PFSK-1 (cell line): ENCODE measurements around the gene DNAH10.

ENCODE experiments used
- FOXP2 ChIP-seq: optimal IDR thresholded peaks from 2 replicates; pipeline ENCODE3; 2011; ENCODE audit warnings: borderline replicate concordance, control low read depth, inconsistent platforms; ENCODE audit not compliant: insufficient read depth; ENCODE audit errors: extremely low read length, extremely low read depth
- POLR2AphosphoS5 ChIP-seq: IDR thresholded peaks from 2 replicates; pipeline ENCODE4 v1.6.1; 2012; ENCODE audit warnings: low read depth, mild to moderate bottlenecking, control low read depth, low read length, moderate library complexity
- SIN3A ChIP-seq: IDR thresholded peaks from 2 replicates; pipeline ENCODE4 v1.6.1; 2012; ENCODE audit warnings: mild to moderate bottlenecking, low read length, moderate library complexity, borderline replicate concordance; ENCODE audit not compliant: insufficient read depth
- TAF1 ChIP-seq: IDR thresholded peaks from 2 replicates; pipeline ENCODE4 v1.6.1; 2012; ENCODE audit warnings: low read length, control low read depth, borderline replicate concordance; ENCODE audit not compliant: insufficient read depth
- TF ChIP-seq, protein P1 (sequence below), 2 experiments: IDR thresholded peaks; 2 replicates each; pipeline versions ENCODE4 v1.6.1 to v1.8.0; 2011 to 2012; ENCODE audit warnings: low read depth in 2 of 2, low read length in 2 of 2, control low read depth in 1 of 2, inconsistent platforms in 1 of 2, mild to moderate bottlenecking in 1 of 2, moderate library complexity in 1 of 2; ENCODE audit not compliant: insufficient read depth in 1 of 2

Gene DNAH10

DNA sequence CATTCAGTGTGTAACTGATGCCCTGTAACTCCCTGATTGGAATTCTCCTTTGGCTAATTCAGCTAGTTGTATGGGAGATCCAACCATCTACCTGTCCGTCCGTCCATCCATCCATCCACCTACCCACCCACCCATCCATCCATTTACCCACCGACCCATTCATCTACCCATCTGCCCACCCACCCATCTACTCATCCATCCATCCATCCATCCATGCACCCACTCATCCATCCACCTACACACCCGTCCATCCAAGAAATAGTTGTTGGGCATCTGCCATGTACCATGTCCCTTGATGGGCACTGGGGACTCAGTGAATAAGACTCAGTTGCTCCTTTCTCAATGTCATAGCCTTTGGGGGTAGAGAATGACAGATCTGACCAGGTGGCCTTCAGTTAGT lies 162.4 kb downstream of the DNAH10 start:
- TF ChIP-seq, protein P1, sequence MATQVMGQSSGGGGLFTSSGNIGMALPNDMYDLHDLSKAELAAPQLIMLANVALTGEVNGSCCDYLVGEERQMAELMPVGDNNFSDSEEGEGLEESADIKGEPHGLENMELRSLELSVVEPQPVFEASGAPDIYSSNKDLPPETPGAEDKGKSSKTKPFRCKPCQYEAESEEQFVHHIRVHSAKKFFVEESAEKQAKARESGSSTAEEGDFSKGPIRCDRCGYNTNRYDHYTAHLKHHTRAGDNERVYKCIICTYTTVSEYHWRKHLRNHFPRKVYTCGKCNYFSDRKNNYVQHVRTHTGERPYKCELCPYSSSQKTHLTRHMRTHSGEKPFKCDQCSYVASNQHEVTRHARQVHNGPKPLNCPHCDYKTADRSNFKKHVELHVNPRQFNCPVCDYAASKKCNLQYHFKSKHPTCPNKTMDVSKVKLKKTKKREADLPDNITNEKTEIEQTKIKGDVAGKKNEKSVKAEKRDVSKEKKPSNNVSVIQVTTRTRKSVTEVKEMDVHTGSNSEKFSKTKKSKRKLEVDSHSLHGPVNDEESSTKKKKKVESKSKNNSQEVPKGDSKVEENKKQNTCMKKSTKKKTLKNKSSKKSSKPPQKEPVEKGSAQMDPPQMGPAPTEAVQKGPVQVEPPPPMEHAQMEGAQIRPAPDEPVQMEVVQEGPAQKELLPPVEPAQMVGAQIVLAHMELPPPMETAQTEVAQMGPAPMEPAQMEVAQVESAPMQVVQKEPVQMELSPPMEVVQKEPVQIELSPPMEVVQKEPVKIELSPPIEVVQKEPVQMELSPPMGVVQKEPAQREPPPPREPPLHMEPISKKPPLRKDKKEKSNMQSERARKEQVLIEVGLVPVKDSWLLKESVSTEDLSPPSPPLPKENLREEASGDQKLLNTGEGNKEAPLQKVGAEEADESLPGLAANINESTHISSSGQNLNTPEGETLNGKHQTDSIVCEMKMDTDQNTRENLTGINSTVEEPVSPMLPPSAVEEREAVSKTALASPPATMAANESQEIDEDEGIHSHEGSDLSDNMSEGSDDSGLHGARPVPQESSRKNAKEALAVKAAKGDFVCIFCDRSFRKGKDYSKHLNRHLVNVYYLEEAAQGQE (IDR thresholded peaks at IDR 0.05; ENCODE audit: insufficient read depth in 1 of 2, low read depth in 2 of 2, low read length in 2 of 2) = no peak

DNA sequence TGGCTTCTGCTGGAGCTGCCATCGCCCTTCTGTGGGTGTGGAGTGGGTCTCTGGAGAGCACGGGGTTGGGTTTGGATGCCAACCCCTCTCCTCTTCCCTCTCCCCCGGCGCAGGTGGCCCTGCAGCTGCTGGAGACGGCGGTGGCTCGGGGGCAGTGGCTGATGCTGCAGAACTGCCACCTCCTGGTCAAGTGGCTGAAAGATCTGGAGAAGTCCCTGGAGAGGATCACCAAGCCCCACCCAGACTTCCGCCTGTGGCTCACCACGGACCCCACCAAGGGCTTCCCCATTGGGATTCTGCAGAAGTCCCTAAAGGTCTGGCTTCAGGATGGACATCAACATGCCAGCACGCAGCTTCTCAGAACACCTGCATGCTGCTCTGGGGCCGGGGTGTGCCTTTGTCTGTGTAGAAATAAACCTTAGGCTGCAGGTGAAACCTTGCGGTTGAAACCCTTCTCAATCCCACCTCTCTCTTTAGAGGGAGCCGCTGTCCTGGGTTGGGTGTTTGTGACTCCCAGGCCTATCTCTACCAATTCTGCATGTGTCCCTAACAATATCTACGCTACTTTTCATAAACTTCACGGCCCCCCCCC lies 166.3 kb downstream of the DNAH10 start:
- TF ChIP-seq FOXP2 = no peak
- no peak for TF ChIP-seq POLR2AphosphoS5

DNA sequence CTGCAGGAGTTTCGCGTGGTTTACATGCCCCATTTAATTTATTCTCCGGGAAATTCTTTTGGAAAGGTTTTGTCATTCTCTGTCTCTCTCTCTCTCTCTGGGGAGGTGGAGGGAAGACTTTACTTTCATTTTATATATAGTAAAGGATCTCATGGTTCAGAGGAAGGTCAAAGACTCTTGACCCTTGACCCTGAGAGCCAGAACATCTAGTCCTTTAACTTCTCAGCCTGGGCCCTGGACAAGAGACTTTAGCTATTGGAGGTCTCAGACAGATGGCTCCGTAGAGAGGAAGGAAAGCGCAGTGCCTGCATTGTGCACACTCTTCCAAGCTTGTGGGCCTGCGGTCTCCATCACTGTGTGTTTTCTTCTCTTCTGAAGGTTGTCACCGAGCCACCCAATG lies 166.8 kb downstream of the DNAH10 start:
- TF ChIP-seq SIN3A (no peak), TAF1 (no peak), FOXP2 (no peak), POLR2AphosphoS5 (no peak)
- TF ChIP-seq, protein P1 (IDR thresholded peaks at IDR 0.05; ENCODE audit: insufficient read depth in 1 of 2, low read depth in 2 of 2, low read length in 2 of 2) = no peak

DNA sequence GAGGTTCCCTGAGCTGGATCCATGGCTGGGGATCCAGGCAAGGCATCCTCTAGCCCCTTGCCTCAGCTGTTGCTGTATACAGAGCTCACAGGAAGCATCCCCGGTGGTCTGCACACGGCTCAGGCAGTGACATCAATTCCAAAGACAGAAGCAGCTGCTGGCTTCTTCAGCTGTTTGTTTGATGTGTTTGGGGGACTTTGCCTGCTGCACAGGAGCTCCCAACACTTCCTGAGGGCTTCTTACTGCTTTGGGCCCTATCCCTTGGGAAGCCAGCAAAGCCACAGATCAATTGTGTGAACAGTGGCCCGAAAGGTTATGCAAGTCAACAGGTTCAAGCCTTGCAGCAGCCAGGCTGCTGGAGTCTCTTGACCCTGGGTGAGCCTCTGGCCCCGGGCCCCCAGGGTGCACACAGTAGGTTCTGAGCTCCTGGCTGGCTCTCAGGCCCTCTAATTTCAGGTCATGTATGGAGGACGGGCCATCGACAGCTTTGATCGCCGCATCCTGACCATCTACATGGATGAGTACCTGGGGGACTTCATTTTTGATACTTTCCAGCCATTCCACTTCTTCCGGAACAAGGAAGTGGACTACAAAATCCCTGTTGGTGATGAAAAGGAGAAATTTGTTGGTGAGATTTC lies 168.0 kb downstream of the DNAH10 start:
- TF ChIP-seq FOXP2 (no peak), POLR2AphosphoS5 (no peak), TAF1 (no peak), SIN3A (no peak)
- TF ChIP-seq, protein P1 (IDR thresholded peaks at IDR 0.05; ENCODE audit: insufficient read depth in 1 of 2, low read depth in 2 of 2, low read length in 2 of 2) = no peak

DNA sequence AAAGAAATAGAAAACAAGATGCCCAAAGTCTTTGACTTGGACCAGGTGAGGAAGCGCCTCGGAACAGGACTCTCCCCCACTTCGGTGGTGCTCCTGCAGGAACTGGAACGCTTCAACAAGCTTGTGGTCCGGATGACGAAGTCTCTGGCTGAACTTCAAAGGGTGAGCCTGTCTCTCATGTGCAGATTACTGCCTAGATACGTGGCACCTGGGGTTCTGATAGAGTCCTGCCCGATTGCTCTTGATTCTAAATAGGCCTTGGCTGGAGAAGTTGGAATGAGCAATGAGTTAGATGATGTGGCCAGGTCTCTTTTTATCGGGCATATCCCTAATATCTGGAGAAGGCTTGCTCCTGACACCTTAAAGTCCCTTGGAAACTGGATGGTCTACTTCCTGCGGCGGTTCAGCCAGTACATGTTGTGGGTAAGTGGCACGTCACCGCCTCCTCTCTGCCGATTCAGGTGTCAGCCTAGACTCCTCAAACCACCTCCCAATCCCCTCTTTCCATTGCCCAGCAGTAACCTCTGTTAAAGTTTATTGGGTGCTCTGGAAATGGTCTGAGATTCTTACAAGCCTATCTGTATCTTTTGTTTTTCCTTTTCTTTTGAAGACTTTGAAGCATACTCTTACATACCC lies 169.7 kb downstream of the DNAH10 start:
- TF ChIP-seq TAF1 = no peak

DNA sequence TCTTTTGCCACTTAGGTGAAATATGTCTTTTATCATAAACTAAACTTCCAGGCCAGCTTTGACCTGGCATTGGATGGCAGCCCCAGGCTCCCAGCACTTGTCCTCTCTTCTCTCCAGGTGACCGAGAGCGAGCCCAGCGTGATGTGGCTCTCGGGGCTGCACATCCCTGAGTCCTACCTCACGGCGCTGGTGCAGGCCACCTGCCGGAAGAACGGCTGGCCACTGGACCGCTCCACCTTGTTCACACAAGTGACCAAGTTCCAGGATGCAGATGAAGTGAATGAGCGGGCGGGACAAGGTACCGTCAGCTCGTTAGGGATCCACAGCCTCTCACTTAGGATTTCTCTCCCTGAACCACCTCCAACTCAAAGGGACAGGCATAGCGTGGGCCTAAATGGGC lies 171.1 kb downstream of the DNAH10 start:
- TF ChIP-seq TAF1 = no peak
- TF ChIP-seq, protein P1 (IDR thresholded peaks at IDR 0.05; ENCODE audit: insufficient read depth in 1 of 2, low read depth in 2 of 2, low read length in 2 of 2) = no peak
- TF ChIP-seq FOXP2 = no peak
- TF ChIP-seq SIN3A = no peak
- TF ChIP-seq POLR2AphosphoS5 = no peak
